SK-N-SH (cell line): ENCODE results near the gene TNFSF11. TPM values are rescaled to one million over a fixed set of nuclear protein-coding genes. Genes with fewer than 3 reads are reported as not detected.
A peak's percentile ranks its signal among the peaks of the same experiment; 100 is the strongest.

Source experiments
- CTCF ChIA-PET: fragments of 300-600, 350-600 bp; formaldehyde crosslinking; extraction: SDS; loops from one replicate; lab custom pipeline; 2021; lab: Yijun Ruan, JAX
- POLR2A ChIA-PET: fragments of 350-600 bp; sonication (Branson Sonifier 250); formaldehyde crosslinking; extraction: SDS; loops from one replicate; lab custom pipeline; 2020; ENCODE audit warnings: antibody characterized with exemption, inconsistent platforms; lab: Yijun Ruan, JAX
- DNase-seq: peaks from one replicate; pipeline ENCODE4 v3.0.0; 2012
- H2AFZ ChIP-seq: fragments of 200-600 bp; sonication (generic); 2 replicates; pipeline ENCODE4 v1.8.1; 2016; ENCODE audit warnings: antibody characterized with exemption, mild to moderate bottlenecking, low read depth
- H3F3A ChIP-seq: fragments of 200-600 bp; sonication (generic); replicated peaks from 2 replicates; pipeline ENCODE3; 2016; ENCODE audit warnings: antibody characterized with exemption, mild to moderate bottlenecking; ENCODE audit not compliant: insufficient read depth
- H3K27ac ChIP-seq, 2 experiments: fragments of 200-500 bp in 1 of 2; fragments of 200-600 bp in 1 of 2; sonication (Bioruptor generic) in 1 of 2; sonication (generic), shearing (Covaris generic) in 1 of 2; 2 replicates each; pipeline versions ENCODE4 v1.5.1 to v1.6.1; 2014 to 2016; ENCODE audit warnings: low read depth in 2 of 2, inconsistent platforms in 1 of 2, low read length in 1 of 2, mild to moderate bottlenecking in 1 of 2, mixed read lengths in 1 of 2
- H3K27me3 ChIP-seq: fragments of 200-600 bp; sonication (generic), shearing (Covaris generic); 2 replicates; pipeline ENCODE4 v1.6.1; 2016; ENCODE audit warnings: mixed run types; ENCODE audit not compliant: insufficient read depth
- H3K36me3 ChIP-seq, 2 experiments: fragments of 200-500 bp in 1 of 2; fragments of 200-600 bp in 1 of 2; sonication (Bioruptor generic) in 1 of 2; sonication (generic) in 1 of 2; replicated peaks in 1 of 2; 2 replicates each; pipeline versions ENCODE3 to v1.5.1; 2014 to 2016; ENCODE audit warnings: low read length in 1 of 2, mild to moderate bottlenecking in 1 of 2; ENCODE audit not compliant: insufficient read depth in 2 of 2, control insufficient read depth in 1 of 2
- H3K4me1 ChIP-seq, 2 experiments: fragments of 200-500 bp in 1 of 2; fragments of 200-600 bp in 1 of 2; sonication (Bioruptor generic) in 1 of 2; sonication (generic), shearing (Covaris generic) in 1 of 2; 2 replicates each; pipeline versions ENCODE4 v1.5.1 to v1.6.1; 2014 to 2016; ENCODE audit warnings: low read depth in 1 of 2, low read length in 1 of 2, mixed run types in 1 of 2; ENCODE audit not compliant: insufficient read depth in 2 of 2, control insufficient read depth in 1 of 2
- H3K4me2 ChIP-seq: fragments of 200-600 bp; sonication (generic), shearing (Covaris generic); 2 replicates; pipeline ENCODE4 v1.6.1; 2017; ENCODE audit warnings: mixed run types
- H3K4me3 ChIP-seq, 2 experiments: fragments of 200-500 bp in 1 of 2; fragments of 200-600 bp in 1 of 2; sonication (Bioruptor generic) in 1 of 2; sonication (generic), shearing (Covaris generic) in 1 of 2; 2 replicates each; pipeline versions ENCODE4 v1.5.1 to v1.8.1; 2014 to 2016; ENCODE audit warnings: low read depth in 2 of 2, inconsistent platforms in 1 of 2, low read length in 1 of 2, mild to moderate bottlenecking in 1 of 2, mixed read lengths in 1 of 2, moderate library complexity in 1 of 2
- H3K79me2 ChIP-seq: fragments of 200-600 bp; sonication (generic); 2 replicates; pipeline ENCODE4 v1.8.1; 2017; ENCODE audit warnings: mild to moderate bottlenecking; ENCODE audit not compliant: insufficient read depth
- H3K9ac ChIP-seq: fragments of 200-600 bp; sonication (generic); 2 replicates; pipeline ENCODE4 v1.6.1; 2017; ENCODE audit warnings: mixed run types
- H3K9me2 ChIP-seq: fragments of 200-600 bp; sonication (generic); 2 replicates; pipeline ENCODE4 v1.6.1; 2017; ENCODE audit warnings: mixed run types
- H3K9me3 ChIP-seq: fragments of 200-600 bp; sonication (generic); 2 replicates; pipeline ENCODE4 v1.6.1; 2017; ENCODE audit warnings: mixed run types, mild to moderate bottlenecking, moderate library complexity
- H4K20me1 ChIP-seq: fragments of 200-600 bp; sonication (generic); 2 replicates; pipeline ENCODE4 v1.6.1; 2017; ENCODE audit warnings: mild to moderate bottlenecking, mixed run types; ENCODE audit not compliant: insufficient read depth
- ELF1 ChIP-seq: IDR thresholded peaks from 2 replicates; pipeline ENCODE4 v1.4.0; 2012
- FOXM1 ChIP-seq: IDR thresholded peaks from 2 replicates; pipeline ENCODE4 v1.4.0; 2012; ENCODE audit warnings: low read depth, mild to moderate bottlenecking
- JUND ChIP-seq: IDR thresholded peaks from 2 replicates; pipeline ENCODE4 v1.4.0; 2012
- MAX ChIP-seq: IDR thresholded peaks from 2 replicates; pipeline ENCODE4 v1.4.0; 2012; ENCODE audit warnings: low read depth
- PBX3 ChIP-seq: IDR thresholded peaks from 2 replicates; pipeline ENCODE4; 2012
- POLR2AphosphoS5 ChIP-seq: IDR thresholded peaks from 2 replicates; pipeline ENCODE4 v1.6.1; 2012; ENCODE audit warnings: low read depth, low read length
- RAD21 ChIP-seq: IDR thresholded peaks from 2 replicates; pipeline ENCODE4 v1.6.1; 2012; ENCODE audit warnings: mild to moderate bottlenecking, low read length
- RCOR1 ChIP-seq: fragments of 150-350 bp; IDR thresholded peaks from 2 replicates; pipeline ENCODE4 v1.6.1; 2017; ENCODE audit warnings: antibody characterized with exemption, low read length
- SMC3 ChIP-seq: IDR thresholded peaks from 2 replicates; pipeline ENCODE4 v1.6.1; 2012; ENCODE audit warnings: low read depth, low read length, improper control_type of control experiment
- TAF1 ChIP-seq: IDR thresholded peaks from 2 replicates; pipeline ENCODE4 v1.6.1; 2012; ENCODE audit warnings: low read depth, mild to moderate bottlenecking, low read length, moderate library complexity, borderline replicate concordance
- TEAD4 ChIP-seq: IDR thresholded peaks from 2 replicates; pipeline ENCODE4 v1.4.0; 2012; ENCODE audit warnings: mild to moderate bottlenecking, borderline replicate concordance; ENCODE audit not compliant: insufficient read depth
- WGBS: methylation state at CpG from one replicate; pipeline ENCODE4 v1.1.6; 2017; ENCODE audit warnings: low lambda C conversion rate; 5-methylcytosine and 5-hydroxymethylcytosine counted together
- polyA plus RNA-seq, 3 experiments: library from polyadenylated mRNA; depleted of rRNA; stranded (reverse); fragments of >200 nt; gene quantifications; 2 replicates each; pipeline ENCODE4 v1.2.3, GENCODE V29; 2012
- TF ChIP-seq, protein P1 (sequence below): fragments of 200-600 bp; sonication (generic); IDR thresholded peaks from 2 replicates; pipeline ENCODE4 v1.6.1; 2017; ENCODE audit warnings: antibody characterized with exemption, mild to moderate bottlenecking, moderate library complexity
- TF ChIP-seq, protein P2 (sequence below): IDR thresholded peaks from 2 replicates; pipeline ENCODE4 v1.4.0; 2012; ENCODE audit warnings: low read depth, borderline replicate concordance
- TF ChIP-seq, protein P3 (sequence below): fragments of 150-350 bp; IDR thresholded peaks from 2 replicates; pipeline ENCODE4 v1.6.1; 2017; ENCODE audit warnings: antibody characterized with exemption, low read length, low read depth, borderline replicate concordance

TNFSF11 gene
- polyA plus RNA-seq, 1 of the 3 experiments (the other 2 are of a cell fraction) = not detected

GRCh38 chr13:42594481-42595252 is 20.7 kb downstream of the TNFSF11 start:
- H2AFZ ChIP-seq = peak overlapping the region; percentile 30; the same call in 1 of the 2 replicates
- POLR2A ChIA-PET = no interaction called here
- H3K4me2 ChIP-seq = no peak overlapping the region

GRCh38 chr13:42595253-42595571 is 21.3 kb downstream of the TNFSF11 start:
- Histone ChIP-seq H3K4me1 (no peaks in the 10 kb centered on the region), H3K9ac (no peak overlapping the region), H3K4me2 (no peak overlapping the region), H2AFZ (peak overlapping the region; percentile 38; the same call in 1 of the 2 replicates), H3K36me3 (no peaks in the 10 kb centered on the region), H3F3A (peaks cover 1% of the 10 kb centered on the region), H3K79me2 (no peaks in the 10 kb centered on the region), H3K9me3 (no peaks in the 10 kb centered on the region), H3K4me3 (peak overlapping the region in 1 of 2 experiments; percentile 30; a peak in 1 of 4 replicates), H4K20me1 (no peaks in the 10 kb centered on the region), H3K9me2 (no peaks in the 10 kb centered on the region), H3K27me3 (peaks cover 9% of the 10 kb centered on the region; the same call in 1 of the 2 replicates), H3K27ac (no peak overlapping the region)
- POLR2A ChIA-PET = no interaction called here
- 78% methylated on average over 4 of the region's 4 CpGs for WGBS
- CTCF ChIA-PET = interaction anchor here (0.6 to 2.1 kb wide), 24 partner anchors 12 to 1278 kb away, joined by 3 to 10 read pairs (median 3); no protein-coding TSS in a partner anchor
- DNase-seq = no peak
- no peak for TF ChIP-seq MAX
- TF ChIP-seq TEAD4 = no peak
- TF ChIP-seq PBX3 = no peak
- TF ChIP-seq, protein P1, sequence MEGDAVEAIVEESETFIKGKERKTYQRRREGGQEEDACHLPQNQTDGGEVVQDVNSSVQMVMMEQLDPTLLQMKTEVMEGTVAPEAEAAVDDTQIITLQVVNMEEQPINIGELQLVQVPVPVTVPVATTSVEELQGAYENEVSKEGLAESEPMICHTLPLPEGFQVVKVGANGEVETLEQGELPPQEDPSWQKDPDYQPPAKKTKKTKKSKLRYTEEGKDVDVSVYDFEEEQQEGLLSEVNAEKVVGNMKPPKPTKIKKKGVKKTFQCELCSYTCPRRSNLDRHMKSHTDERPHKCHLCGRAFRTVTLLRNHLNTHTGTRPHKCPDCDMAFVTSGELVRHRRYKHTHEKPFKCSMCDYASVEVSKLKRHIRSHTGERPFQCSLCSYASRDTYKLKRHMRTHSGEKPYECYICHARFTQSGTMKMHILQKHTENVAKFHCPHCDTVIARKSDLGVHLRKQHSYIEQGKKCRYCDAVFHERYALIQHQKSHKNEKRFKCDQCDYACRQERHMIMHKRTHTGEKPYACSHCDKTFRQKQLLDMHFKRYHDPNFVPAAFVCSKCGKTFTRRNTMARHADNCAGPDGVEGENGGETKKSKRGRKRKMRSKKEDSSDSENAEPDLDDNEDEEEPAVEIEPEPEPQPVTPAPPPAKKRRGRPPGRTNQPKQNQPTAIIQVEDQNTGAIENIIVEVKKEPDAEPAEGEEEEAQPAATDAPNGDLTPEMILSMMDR = no peak
- TF ChIP-seq SMC3 = no peak
- no peak for TF ChIP-seq FOXM1
- TF ChIP-seq RCOR1 = no peak
- TF ChIP-seq JUND = no peak
- TF ChIP-seq, protein P2, sequence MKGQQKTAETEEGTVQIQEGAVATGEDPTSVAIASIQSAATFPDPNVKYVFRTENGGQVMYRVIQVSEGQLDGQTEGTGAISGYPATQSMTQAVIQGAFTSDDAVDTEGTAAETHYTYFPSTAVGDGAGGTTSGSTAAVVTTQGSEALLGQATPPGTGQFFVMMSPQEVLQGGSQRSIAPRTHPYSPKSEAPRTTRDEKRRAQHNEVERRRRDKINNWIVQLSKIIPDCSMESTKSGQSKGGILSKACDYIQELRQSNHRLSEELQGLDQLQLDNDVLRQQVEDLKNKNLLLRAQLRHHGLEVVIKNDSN = no peak
- TF ChIP-seq POLR2AphosphoS5 = no peak
- TF ChIP-seq TAF1 = no peak

More at GRCh38 chr13:42594481-42595252, 20.7 kb downstream of the TNFSF11 start:
- Histone ChIP-seq H3K9me2 (no peaks in the 10 kb centered on the region), H3F3A (no peaks in the 10 kb centered on the region), H3K79me2 (no peaks in the 10 kb centered on the region), H3K36me3 (no peaks in the 10 kb centered on the region), H3K4me1 (no peaks in the 10 kb centered on the region), H3K9me3 (no peaks in the 10 kb centered on the region), H3K27ac (no peak overlapping the region), H3K4me3 (peak overlapping the region in 1 of 2 experiments; percentile 30; a peak in 1 of 4 replicates), H3K9ac (no peak overlapping the region), H3K27me3 (peaks cover 15% of the 10 kb centered on the region; the same call in 1 of the 2 replicates), H4K20me1 (no peaks in the 10 kb centered on the region)
- WGBS = 16% methylated on average over 7 of the region's 7 CpGs
- peak; percentile 58 for DNase-seq
- CTCF ChIA-PET = interaction anchor here (0.6 to 2.1 kb wide), 24 partner anchors 9 to 1279 kb away, joined by 3 to 10 read pairs (median 4); no protein-coding TSS in a partner anchor
- TF ChIP-seq RAD21 (peak; percentile 84), SMC3 (peak; percentile 67), ELF1 (no peak)
- TF ChIP-seq, protein P1 = peak; percentile 92
- TF ChIP-seq, protein P3, sequence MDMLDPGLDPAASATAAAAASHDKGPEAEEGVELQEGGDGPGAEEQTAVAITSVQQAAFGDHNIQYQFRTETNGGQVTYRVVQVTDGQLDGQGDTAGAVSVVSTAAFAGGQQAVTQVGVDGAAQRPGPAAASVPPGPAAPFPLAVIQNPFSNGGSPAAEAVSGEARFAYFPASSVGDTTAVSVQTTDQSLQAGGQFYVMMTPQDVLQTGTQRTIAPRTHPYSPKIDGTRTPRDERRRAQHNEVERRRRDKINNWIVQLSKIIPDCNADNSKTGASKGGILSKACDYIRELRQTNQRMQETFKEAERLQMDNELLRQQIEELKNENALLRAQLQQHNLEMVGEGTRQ = no peak
